Measurements from ENCODE around the gene ERICH6. TPM values are rescaled to one million over a fixed set of nuclear protein-coding genes. Genes with fewer than 3 reads are reported as not detected.

The ERICH6 gene
- total and polyA plus RNA-seq, 2 experiments from 2014 or later = 0.32 TPM; not detected in 1

DNA sequence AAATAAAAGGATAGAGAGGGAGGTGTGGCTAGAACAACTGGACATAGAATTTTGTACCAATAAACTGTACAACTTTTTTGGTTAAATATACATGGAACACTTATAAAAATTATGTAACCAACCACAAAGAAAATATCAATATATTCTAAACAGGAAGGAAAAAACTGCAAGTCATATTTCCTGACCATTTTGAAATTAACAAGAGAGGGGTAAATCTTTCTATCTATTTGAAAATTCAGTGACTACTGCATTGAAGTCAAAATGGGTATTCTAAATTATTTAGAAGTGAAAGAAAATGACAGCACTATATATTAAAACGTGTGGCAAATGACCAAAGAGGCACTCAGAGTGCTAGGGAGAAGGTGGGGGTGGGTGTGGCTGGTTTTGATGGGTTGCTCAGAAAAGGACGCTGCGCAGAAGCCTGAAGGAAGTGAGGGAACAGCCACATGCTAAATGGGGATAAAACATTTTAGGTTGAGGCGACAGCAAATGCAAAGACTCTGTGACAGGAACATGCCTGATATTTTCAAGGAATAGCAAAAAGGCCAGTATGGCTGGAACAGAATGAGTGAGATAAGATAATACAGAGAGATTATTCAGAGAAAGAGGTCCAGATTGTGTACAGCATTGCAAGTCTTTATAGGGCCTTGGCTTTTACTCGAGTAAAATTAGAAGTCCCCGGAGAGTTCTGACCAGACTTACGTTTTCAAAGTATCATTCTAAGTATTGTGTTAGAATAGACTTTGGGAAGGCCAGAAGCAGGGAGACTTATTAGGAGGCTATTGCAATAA, 41.1 kb downstream of the ERICH6 start:
- Histone ChIP-seq H3K27ac (ENCODE audit: low read depth) (no peak overlapping the region), H3K27me3 (ENCODE audit: insufficient read depth) (no peaks in the 10 kb centered on the region), H3K36me3 (ENCODE audit: insufficient read depth) (no peaks in the 10 kb centered on the region), H2AFZ (peak overlapping the region; percentile 66; the same call in 1 of the 2 replicates), H3K4me3 (no peak overlapping the region), H3K4me2 (no peak overlapping the region), H4K20me1 (replicated peaks; ENCODE audit: insufficient read depth) (no peaks in the 10 kb centered on the region), H3F3A (replicated peaks; ENCODE audit: low read depth) (no peaks in the 10 kb centered on the region), H3K79me2 (replicated peaks; ENCODE audit: insufficient read depth) (no peaks in the 10 kb centered on the region), H3K9me2 (ENCODE audit: insufficient read depth) (no peaks in the 10 kb centered on the region; the same call in 1 of the 2 replicates), H3K4me1 (ENCODE audit: insufficient read depth) (peaks cover 6% of the 10 kb centered on the region)
- no peaks in the 10 kb centered on the region; the same call in 2 of the 3 replicates for H3K4me1 Mint-ChIP-seq
- no peaks in the 10 kb centered on the region for H3K27me3 Mint-ChIP-seq (ENCODE audit: insufficient read depth, low read depth, poor library complexity)
- ATAC-seq (no peak), DNase-seq (ENCODE audit: low spot score) (no peak)
- no peak overlapping the region for H3K27ac Mint-ChIP-seq
- H3K4me3 Mint-ChIP-seq = no peak overlapping the region
- H3K9me3 Mint-ChIP-seq = no peaks in the 10 kb centered on the region
- TF ChIP-seq CREB1 (CRISPR knock-in tag; IDR thresholded peaks at IDR 0.05; ENCODE audit: low read depth) (no peak), NANOG (IDR thresholded peaks at IDR 0.05; ENCODE audit: borderline replicate concordance) (no peak), ZNF114 (CRISPR knock-in tag; IDR thresholded peaks at IDR 0.05) (no peak), JUNB (IDR thresholded peaks at IDR 0.05; ENCODE audit: unreplicated experiment) (no peak), STAT1 (IDR thresholded peaks at IDR 0.05; ENCODE audit: unreplicated experiment) (no peak), EZH2 (IDR thresholded peaks at IDR 0.05; ENCODE audit: low read depth, unreplicated experiment) (no peak), POLR2AphosphoS5 (IDR thresholded peaks at IDR 0.05; ENCODE audit: low read depth) (no peak), ZNF331 (CRISPR knock-in tag; IDR thresholded peaks at IDR 0.05; ENCODE audit: low read depth) (no peak), EZH2phosphoT487 (IDR thresholded peaks at IDR 0.05; ENCODE audit: unreplicated experiment) (no peak)
- TF ChIP-seq, protein P1, sequence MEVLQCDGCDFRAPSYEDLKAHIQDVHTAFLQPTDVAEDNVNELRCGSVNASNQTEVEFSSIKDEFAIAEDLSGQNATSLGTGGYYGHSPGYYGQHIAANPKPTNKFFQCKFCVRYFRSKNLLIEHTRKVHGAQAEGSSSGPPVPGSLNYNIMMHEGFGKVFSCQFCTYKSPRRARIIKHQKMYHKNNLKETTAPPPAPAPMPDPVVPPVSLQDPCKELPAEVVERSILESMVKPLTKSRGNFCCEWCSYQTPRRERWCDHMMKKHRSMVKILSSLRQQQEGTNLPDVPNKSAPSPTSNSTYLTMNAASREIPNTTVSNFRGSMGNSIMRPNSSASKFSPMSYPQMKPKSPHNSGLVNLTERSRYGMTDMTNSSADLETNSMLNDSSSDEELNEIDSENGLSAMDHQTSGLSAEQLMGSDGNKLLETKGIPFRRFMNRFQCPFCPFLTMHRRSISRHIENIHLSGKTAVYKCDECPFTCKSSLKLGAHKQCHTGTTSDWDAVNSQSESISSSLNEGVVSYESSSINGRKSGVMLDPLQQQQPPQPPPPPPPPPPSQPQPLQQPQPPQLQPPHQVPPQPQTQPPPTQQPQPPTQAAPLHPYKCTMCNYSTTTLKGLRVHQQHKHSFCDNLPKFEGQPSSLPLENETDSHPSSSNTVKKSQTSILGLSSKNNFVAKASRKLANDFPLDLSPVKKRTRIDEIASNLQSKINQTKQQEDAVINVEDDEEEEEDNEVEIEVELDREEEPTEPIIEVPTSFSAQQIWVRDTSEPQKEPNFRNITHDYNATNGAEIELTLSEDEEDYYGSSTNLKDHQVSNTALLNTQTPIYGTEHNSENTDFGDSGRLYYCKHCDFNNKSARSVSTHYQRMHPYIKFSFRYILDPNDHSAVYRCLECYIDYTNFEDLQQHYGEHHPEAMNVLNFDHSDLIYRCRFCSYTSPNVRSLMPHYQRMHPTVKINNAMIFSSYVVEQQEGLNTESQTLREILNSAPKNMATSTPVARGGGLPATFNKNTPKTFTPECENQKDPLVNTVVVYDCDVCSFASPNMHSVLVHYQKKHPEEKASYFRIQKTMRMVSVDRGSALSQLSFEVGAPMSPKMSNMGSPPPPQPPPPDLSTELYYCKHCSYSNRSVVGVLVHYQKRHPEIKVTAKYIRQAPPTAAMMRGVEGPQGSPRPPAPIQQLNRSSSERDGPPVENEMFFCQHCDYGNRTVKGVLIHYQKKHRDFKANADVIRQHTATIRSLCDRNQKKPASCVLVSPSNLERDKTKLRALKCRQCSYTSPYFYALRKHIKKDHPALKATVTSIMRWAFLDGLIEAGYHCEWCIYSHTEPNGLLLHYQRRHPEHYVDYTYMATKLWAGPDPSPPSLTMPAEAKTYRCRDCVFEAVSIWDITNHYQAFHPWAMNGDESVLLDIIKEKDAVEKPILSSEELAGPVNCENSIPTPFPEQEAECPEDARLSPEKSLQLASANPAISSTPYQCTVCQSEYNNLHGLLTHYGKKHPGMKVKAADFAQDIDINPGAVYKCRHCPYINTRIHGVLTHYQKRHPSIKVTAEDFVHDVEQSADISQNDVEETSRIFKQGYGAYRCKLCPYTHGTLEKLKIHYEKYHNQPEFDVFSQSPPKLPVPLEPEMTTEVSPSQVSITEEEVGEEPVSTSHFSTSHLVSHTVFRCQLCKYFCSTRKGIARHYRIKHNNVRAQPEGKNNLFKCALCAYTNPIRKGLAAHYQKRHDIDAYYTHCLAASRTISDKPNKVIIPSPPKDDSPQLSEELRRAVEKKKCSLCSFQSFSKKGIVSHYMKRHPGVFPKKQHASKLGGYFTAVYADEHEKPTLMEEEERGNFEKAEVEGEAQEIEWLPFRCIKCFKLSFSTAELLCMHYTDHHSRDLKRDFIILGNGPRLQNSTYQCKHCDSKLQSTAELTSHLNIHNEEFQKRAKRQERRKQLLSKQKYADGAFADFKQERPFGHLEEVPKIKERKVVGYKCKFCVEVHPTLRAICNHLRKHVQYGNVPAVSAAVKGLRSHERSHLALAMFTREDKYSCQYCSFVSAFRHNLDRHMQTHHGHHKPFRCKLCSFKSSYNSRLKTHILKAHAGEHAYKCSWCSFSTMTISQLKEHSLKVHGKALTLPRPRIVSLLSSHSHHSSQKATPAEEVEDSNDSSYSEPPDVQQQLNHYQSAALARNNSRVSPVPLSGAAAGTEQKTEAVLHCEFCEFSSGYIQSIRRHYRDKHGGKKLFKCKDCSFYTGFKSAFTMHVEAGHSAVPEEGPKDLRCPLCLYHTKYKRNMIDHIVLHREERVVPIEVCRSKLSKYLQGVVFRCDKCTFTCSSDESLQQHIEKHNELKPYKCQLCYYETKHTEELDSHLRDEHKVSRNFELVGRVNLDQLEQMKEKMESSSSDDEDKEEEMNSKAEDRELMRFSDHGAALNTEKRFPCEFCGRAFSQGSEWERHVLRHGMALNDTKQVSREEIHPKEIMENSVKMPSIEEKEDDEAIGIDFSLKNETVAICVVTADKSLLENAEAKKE (CRISPR knock-in tag; IDR thresholded peaks at IDR 0.05) = no peak
- TF ChIP-seq, protein P2, sequence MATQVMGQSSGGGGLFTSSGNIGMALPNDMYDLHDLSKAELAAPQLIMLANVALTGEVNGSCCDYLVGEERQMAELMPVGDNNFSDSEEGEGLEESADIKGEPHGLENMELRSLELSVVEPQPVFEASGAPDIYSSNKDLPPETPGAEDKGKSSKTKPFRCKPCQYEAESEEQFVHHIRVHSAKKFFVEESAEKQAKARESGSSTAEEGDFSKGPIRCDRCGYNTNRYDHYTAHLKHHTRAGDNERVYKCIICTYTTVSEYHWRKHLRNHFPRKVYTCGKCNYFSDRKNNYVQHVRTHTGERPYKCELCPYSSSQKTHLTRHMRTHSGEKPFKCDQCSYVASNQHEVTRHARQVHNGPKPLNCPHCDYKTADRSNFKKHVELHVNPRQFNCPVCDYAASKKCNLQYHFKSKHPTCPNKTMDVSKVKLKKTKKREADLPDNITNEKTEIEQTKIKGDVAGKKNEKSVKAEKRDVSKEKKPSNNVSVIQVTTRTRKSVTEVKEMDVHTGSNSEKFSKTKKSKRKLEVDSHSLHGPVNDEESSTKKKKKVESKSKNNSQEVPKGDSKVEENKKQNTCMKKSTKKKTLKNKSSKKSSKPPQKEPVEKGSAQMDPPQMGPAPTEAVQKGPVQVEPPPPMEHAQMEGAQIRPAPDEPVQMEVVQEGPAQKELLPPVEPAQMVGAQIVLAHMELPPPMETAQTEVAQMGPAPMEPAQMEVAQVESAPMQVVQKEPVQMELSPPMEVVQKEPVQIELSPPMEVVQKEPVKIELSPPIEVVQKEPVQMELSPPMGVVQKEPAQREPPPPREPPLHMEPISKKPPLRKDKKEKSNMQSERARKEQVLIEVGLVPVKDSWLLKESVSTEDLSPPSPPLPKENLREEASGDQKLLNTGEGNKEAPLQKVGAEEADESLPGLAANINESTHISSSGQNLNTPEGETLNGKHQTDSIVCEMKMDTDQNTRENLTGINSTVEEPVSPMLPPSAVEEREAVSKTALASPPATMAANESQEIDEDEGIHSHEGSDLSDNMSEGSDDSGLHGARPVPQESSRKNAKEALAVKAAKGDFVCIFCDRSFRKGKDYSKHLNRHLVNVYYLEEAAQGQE (IDR thresholded peaks at IDR 0.05; ENCODE audit: unreplicated experiment) = no peak
- TF ChIP-seq, protein P3, sequence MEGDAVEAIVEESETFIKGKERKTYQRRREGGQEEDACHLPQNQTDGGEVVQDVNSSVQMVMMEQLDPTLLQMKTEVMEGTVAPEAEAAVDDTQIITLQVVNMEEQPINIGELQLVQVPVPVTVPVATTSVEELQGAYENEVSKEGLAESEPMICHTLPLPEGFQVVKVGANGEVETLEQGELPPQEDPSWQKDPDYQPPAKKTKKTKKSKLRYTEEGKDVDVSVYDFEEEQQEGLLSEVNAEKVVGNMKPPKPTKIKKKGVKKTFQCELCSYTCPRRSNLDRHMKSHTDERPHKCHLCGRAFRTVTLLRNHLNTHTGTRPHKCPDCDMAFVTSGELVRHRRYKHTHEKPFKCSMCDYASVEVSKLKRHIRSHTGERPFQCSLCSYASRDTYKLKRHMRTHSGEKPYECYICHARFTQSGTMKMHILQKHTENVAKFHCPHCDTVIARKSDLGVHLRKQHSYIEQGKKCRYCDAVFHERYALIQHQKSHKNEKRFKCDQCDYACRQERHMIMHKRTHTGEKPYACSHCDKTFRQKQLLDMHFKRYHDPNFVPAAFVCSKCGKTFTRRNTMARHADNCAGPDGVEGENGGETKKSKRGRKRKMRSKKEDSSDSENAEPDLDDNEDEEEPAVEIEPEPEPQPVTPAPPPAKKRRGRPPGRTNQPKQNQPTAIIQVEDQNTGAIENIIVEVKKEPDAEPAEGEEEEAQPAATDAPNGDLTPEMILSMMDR (conservative IDR thresholded peaks at IDR 0.05; ENCODE audit: low read depth in 2 of 2) = no peak
- TF ChIP-seq, protein P4, sequence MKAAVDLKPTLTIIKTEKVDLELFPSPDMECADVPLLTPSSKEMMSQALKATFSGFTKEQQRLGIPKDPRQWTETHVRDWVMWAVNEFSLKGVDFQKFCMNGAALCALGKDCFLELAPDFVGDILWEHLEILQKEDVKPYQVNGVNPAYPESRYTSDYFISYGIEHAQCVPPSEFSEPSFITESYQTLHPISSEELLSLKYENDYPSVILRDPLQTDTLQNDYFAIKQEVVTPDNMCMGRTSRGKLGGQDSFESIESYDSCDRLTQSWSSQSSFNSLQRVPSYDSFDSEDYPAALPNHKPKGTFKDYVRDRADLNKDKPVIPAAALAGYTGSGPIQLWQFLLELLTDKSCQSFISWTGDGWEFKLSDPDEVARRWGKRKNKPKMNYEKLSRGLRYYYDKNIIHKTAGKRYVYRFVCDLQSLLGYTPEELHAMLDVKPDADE (IDR thresholded peaks at IDR 0.05) = no peak
- no peaks in the 10 kb centered on the region for H3K36me3 Mint-ChIP-seq (ENCODE audit: low read depth)
